Gastrocnemius medialis (tissue), 4 donors: ENCODE measurements around the gene APOBEC4.

Experiments used
- POLR2A ChIP-seq, 2 donors: fragments of 450-650 bp; IDR thresholded peaks; one replicate each; pipeline ENCODE4 v1.6.1; 2017; ENCODE audit warnings: antibody characterized with exemption in 2 of 2, mild to moderate bottlenecking in 2 of 2, moderate library complexity in 2 of 2
- TF ChIP-seq, protein P1 (sequence below), 5 experiments: fragments of 450-650 bp in 3 of 5; fragments of 200-600 bp in 2 of 5; sonication (generic) in 2 of 5; IDR thresholded peaks in 4 of 5; conservative IDR thresholded peaks in 1 of 5; 1 replicate in 4 of 5; 2 replicates in 1 of 5; pipeline ENCODE4 v1.5.1; 2016 to 2019; ENCODE audit warnings: antibody characterized with exemption in 5 of 5, mild to moderate bottlenecking in 3 of 5, moderate library complexity in 3 of 5

DNA sequence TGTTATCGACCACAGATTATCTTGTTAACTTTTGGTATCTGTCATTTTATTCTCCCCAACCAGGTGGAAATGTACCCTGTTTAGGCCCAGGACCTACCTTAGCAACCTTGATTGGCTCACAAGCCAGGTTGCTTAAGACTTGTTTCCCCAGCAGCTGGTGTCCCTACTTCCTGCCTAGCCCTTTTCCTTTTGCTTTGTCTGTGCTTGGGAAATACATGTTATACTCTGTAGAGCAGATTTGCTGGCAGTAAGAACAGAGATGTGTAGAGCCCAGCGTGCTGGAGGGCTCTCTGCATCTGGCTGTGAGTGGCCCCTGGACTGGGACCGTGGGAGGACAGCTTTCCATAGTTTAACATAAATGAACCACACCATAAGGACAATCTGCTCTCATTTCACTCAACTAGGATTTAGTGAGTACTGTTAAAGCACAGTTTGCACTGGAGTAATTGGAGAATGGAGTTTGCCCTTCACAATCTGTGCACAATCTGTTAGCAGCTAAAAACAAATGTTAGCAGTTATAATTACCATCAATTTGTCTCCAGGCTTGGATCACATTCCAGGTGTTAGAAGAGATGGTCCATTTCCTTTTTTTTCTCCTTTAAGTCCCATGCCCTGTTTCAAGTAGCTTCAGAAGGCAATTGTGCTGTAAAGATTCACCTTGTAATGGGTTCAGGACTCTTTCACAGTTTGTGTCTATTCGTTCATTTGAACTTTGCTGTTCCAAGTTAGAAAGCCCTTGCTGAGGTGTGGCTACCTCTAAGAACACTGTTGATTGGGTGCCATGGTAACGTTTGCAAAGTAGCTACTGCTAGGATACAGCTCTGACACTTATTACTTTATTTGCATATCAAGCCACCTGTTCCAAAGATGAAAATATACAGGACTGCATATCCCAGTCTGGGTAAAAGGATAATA, at the start of gene APOBEC4:
- TF ChIP-seq, protein P1, sequence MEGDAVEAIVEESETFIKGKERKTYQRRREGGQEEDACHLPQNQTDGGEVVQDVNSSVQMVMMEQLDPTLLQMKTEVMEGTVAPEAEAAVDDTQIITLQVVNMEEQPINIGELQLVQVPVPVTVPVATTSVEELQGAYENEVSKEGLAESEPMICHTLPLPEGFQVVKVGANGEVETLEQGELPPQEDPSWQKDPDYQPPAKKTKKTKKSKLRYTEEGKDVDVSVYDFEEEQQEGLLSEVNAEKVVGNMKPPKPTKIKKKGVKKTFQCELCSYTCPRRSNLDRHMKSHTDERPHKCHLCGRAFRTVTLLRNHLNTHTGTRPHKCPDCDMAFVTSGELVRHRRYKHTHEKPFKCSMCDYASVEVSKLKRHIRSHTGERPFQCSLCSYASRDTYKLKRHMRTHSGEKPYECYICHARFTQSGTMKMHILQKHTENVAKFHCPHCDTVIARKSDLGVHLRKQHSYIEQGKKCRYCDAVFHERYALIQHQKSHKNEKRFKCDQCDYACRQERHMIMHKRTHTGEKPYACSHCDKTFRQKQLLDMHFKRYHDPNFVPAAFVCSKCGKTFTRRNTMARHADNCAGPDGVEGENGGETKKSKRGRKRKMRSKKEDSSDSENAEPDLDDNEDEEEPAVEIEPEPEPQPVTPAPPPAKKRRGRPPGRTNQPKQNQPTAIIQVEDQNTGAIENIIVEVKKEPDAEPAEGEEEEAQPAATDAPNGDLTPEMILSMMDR (IDR thresholded peaks at IDR 0.05 in 4 of 5, conservative IDR thresholded peaks at IDR 0.05 in 1 of 5), result no peak
- TF ChIP-seq POLR2A (IDR thresholded peaks at IDR 0.05), result no peak
